HG02973 (cell line): Measurements from ENCODE around the gene TCP1.
"Not testable (repeated sequence)": the region's sequence is repeated elsewhere in the genome, so short reads cannot be mapped to it uniquely, and the experiment has no call there.

Experiments
- ATAC-seq: cut with Tn5 transposase; IDR thresholded peaks from one replicate; pipeline ENCODE4 v1.9.1; 2021; ENCODE audit warnings: moderate library complexity; ENCODE audit not compliant: unreplicated experiment

Gene TCP1

DNA sequence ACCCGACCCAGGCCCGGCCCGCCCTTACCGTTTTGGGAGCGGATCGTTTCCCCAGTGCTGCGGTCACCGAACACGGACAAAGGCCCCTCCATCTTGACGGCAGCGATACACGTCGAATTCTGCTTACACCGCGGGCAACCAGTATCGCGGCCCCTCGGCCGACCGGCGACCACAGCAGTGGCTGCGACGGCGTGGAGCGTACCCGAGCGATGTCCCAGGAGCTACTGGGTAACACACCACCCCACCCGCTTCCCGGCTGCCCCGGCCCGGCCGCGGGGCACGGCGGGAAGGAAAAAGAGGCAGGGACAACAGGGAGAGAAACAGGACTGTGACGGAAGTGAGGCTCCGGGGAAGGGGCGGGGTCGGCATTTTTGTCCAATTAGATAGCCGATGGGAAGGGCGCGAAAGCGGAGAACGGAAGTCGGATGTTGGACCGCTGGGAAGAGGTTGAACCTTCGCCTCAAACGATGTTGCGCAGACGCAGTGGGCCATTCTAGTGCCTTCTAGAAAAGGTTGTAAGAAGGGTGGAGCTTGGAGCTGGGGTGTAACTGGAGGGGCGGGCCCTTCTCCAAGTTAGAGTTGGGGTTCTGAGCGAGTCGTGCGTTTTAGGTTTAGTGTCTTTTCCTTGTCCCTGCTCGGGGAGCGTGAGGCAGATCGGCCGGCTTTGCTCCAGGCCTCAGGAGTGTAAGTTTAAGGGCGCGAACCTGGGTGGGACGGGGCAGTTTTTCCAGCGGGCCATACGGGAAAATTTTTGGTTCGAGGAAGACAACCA lies at the start of gene TCP1:
Gene TCP1, minus strand, starts transcription at position 226 of the 772 bp plus-strand sequence. Its CDS starts 134 bp downstream, at position 92.
- ATAC-seq: peak; percentile 74

DNA sequence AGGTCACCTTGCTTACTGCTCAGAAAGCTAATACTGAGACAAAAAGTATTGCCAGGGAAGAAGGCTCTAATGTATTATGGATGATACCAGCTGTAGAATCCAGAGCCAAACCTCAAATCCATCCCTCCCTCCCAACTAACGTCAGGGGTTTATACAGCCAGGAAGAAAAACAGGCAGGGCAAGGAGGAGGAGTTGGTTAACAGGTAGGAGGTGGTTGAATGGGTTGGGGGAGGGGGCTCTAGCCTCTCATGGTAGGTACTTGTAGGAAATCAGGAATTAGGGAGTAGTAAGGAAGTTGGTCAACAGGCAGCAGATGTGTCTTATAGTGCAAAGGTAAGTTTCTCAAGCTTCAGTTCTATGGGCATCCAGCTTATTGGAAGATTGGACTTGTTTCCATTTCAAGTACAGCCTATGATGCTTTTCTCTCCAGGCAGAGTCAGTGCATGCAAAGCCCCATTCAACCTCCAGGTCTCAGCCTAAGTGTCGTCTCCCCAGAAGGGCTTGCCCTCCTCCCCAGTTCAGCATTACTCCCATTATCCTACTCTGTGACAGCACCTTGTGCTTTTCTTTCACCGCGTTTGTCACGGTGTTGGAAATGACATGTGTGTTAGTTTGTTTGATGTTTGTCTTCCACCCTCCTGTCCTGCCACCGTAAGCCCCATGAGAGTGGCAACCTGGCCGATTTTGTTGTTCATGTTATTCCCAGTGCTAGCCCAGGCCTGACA lies 48.8 kb upstream of the TCP1 start:
- ATAC-seq: no peak

DNA sequence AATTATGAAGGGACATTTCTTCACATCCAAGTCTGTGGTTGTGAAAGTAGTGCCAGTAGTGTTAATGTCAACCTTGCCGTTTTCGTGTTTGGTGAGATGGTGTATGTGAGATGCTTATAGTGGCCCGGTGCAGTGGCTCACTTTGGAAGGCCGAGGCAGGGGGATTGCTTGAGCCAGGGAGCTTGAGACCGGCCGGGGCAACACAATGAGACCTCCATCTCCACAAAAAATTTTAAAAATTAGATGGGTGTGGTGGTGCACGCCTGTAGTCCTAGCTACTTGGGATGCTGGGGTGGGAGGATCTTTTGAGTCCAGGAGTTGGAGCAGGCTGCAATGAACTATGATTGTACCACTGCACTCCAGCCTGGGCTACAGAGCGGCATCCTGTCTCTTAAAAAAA lies 48.1 kb upstream of the TCP1 start:
- ATAC-seq: no peak

DNA sequence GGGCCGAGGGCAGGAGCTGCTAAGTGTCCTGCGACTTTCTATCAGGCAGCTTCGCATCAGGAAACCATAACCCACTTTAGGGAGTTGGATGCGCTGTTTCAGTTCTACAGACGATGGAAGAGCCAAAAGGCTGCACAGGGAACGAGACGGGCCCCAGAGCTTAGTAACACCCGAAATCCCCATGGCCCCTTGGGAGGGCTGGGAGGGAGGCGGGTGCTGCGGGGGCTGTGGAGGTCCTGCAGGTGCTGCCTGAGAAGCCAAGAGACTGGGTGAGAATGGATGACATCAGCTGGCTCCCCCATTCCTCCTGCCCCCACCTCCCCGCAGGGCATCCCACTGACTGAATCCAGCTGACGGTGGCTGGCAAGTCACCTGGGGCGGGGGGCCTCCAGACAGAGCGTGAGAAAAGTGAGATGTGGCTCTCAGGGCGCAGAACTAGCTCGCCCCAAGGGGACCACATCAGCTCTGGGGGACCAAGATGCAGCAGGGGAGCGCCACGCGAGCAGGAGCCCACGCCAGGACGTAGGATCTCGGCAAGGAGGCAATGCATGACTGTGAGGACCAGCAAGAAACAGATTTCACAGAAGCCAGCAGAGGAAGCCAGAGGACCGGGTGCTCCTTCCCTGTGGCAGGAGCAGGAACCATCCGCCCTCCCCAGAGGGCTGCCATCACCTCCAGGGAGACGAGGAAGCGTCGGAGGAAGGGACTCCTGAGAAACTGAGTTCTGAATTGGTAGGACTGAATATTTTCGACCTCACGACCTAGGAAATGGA lies 47.5 kb upstream of the TCP1 start:
- ATAC-seq: no peak

DNA sequence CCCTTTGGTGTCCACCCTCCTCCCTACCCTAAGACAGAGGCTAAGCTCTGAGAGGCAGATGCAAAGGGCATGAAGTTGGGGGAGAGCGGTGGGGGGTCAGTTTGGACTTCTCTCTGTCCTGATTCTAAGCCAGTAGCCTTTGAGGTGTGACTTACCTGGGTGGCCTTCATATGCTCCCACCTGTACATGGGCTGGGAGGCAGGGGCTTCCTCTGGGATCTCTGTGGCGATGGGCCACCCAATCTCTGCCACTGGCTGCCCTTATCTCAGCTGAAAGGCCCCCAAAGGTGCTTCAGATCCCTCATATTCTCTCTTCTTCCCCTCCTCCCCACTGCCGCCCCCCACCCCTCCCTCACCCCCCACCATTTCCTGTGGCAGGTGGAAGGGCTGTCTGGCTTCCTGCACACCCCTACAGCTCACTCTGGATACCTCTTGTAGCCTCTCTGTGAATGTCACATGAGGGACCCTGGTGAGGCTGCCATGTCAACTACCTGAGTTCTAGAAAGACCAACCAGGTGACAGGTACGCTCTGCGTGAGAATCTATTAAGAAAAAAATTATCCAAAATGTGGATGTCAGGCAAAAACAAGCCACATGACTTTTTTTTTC lies 44.7 kb upstream of the TCP1 start:
- no peak for ATAC-seq

DNA sequence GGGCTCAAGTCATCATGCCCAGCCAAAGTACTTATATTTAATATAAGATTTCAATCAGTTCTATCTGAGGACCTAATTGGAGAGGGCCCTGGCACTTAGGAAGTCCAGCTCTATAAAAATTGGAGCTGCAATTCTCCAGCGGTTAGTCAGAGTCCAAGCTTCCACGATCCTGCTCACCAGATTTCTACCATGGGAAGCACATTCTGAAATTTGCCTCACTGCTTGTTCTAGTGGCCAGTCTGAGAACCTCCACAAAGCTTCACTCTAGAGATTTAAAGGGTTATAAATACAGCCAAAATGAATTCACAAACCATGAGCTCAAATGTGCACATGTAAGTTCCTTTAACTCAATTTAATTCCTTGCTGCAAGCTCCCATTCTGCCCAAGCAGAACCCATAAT lies 44.2 kb upstream of the TCP1 start:
- ATAC-seq: no peak

DNA sequence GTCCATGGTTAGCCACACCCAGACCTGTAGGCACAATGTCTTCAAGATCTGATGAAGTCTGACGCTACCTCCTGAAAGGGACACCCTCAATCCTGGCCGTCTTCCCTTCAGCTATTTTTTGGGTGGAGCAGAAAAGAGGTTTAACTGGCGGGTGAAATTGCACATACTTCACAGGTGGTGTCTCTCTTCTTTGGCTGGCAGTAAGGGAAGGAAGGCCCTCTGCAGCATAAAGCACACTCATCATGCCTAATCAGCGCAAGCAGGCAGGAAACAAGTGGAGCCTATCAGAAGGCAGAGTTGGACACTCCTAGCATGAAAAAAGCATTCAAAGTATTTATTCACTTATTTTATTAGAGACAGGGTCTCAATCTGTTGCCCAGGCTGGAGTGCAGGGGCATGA lies 43.5 kb upstream of the TCP1 start:
- ATAC-seq: no peak

DNA sequence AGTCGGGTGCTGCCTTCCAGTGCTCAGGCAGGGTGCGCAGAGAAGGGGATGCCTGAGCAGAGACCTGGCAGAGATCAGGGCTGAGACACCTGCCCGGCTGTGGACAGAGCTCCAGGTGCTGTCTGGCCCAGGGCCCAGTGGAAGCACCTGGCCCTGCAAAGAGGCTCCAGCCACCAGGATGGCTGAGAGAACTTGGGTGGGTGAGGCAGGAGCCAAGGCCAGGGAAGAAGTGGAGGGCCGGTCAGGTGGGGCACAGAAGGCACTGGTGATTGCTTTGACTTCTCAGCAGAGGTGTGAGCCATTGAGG lies 41.9 kb upstream of the TCP1 start:
- no peak for ATAC-seq

DNA sequence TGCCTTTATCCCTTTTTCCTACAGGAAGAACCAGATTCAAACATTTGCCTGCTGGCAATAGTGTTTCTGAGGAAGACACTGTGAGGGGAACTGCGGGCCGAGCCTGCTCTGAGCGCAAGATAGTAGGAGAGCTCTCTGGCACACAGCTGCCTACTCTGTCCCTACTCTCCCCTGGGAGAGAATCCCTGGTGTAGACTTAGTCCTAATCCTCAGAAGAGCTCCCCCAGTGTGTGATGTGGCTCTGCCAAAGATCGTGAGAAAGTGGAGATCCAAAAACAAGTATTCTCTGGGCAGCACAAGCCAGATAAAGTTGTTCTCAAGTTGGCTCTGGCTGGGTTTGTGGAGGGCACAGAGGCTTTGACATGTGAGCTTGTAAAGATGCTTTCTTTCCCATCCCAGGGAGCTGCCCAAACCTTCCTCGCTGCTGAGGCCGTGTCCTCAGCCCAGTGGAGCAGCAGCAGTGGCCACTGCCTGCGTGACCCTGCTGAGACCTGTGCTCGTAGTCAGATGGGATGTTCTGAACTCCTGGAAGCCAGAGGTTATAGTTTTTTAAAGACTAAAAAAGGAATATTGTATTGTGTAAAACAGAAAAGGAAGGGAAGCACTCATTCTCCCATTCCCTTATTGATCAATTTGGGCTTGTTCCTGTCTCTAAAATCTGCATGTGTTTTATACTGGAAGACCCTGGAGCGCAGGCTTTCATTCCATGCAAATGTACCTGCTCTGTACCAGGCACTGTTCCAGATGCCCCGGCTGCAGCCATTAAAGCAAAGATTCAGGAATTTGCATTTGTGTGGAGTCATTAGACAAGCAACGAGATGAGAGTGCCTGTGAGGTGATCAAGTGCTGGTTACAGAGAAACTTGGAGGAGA lies 41.3 kb upstream of the TCP1 start:
- ATAC-seq: no peak

DNA sequence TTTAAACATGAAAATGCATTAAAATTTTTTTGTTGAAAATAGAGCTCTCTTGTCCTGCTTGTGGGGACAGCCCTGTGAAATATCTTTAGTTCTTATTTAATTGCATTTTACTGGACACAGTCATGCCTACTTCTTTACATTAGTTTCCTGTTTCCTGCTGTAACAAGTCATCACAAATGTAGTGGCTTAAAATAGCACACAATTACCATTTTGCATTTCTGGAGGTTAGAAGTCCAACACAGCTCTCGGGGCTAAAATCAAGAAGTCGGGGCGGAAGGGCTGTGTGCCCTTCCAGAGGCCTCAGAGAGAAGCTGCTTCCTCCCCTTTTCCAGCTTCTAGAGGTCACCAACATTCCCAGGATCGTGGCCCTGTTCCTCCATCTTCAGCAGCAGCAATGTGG lies 40.1 kb upstream of the TCP1 start:
- no peak for ATAC-seq

DNA sequence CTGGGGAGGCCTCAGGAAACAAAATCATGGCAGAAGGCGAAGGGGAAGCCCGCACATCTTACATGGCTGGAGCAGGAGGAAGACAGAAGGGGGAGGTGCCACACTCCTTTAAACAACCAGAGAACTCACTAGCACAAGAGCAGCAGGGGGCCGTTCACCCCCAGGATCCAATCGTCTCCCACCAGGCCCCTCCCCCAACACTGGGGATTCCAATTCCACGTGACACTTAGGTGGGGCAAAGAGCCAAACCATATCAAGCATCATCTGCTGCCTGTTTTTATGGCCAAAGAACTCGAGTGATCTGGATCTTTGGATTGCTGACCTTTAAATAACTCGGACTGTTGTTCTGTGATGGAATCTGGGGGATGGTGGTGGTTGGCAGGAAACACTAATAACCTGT lies 38.7 kb upstream of the TCP1 start:
- ATAC-seq: no peak

DNA sequence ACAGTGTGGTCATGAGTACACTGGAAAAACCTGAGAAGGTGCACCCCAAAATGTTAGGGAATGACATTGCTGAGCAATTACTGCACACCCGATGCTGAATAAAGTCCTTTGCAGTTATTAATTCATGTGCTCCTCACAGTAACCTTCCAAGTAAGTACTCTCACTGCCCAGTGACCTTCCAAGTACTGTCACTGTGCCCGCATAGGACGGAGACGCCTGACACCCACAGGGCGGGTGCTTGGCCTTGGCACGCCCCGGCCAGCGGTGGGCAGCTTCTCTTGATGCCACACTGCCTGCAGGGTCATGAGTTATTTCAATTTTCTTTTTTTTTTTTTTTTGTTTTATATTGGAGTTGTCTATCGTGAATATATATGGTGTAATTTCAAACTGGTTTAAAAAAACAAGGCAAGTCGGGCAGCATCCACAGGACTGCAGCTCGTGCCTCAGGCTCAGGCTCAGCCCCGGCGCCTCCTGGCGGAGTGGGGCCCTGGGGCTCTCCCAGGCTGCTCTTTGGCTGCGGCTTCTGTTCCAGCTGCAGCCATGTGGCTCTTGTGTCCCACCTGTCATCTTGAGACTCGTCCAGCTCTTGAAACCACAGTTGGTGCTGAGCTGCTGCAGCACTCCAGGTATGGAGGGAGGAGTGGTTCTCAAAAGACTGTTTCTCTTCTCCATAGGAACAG lies 37.7 kb upstream of the TCP1 start:
- ATAC-seq: no peak

DNA sequence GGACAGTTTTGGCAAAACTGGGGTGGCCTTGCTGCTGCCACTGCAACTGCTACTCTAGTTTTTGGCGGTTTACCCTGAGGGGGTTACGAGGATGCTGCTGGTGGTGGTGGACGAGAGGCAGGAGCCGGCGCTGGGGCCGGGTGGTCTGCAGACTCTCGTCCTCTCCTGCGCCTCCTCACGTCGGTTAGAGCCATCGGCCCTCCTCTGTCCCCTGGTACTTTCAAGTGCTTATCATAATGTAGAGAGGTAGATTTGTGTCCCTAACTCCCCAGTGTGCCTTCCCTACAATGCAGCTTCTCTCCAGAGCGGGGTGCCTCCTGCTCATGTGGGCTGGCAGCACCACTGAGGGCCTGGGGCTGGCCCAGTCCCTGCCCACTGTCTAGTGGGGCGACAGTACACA lies 36.6 kb upstream of the TCP1 start:
- ATAC-seq: no peak

DNA sequence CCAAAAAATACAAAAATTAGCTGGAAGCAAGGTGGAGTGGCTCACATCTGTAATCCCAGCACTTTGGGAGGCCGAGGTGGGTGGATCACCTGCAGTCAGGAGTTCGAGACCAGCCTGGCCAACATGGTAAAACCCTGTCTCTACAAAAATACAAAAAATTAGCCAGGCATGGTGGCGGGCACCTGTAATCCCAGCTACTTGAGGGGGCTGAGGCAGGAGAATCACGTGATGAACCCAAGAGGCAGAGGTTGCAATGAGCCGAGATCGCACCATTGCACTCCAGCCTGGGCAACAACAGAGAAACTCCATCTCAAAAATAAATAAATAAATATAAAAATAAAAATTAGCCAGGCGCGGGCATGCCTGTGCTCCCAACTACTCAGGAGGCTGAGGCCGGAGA lies 35.3 kb upstream of the TCP1 start:
- not testable (repeated sequence) for ATAC-seq

DNA sequence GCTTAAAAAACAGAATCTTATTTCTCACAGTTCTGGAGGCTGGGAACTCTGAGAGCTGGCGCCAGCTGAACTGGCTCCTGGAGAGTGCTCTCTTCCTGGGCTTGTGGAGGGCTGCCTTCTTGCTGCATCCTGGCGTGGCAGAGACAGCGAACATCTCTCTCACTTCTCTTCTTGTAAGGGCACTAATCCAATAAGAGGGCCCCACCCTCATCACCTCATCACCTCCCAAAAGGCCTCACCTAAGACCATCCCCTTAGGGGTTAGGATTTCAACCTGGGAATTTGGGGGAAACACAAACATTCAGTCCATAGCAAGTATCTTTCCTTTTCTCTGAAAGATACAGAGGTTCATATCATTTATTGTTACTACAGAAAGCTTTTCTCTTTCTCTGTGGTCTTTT lies 34.6 kb upstream of the TCP1 start:
- ATAC-seq: no peak

DNA sequence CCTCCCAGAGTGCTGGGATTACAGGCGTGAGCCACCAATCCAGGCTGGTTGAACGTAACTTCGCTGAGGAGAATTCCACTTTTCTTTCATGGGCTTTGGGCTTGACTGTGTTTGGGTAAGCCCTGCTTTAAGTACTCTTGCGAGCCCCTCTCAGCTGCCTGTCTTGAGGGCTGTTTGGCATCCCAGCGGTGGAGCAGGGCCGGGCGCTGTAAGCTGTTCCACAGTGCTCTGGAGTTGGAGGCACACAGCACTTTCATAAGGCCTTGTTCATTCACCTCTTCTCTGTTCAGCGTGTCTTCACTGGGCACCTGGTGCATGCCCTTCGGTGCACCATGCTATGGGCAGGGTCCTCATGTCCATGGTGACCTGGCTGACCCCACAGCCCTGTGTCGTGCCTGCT lies 32.3 kb upstream of the TCP1 start:
- ATAC-seq: no peak

DNA sequence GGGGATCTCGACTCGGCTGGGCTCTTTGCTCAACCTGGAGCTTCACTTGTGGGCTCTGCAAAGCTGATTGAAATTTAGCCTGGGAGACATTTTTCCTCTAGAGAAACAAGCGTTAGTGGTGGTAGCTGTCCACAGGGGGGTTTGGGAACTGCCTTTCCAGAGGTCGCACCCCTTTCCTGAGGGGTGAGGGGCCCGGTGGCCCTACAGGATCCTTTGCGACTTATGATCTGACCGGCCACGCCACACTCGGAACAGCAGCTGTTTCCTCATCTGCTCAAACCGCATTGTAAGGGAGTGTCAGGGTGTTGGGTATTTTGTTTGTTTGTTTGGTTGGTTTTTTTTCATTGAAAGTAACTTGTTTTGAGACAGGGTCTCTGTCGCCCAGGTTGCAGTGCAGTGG lies 31.7 kb upstream of the TCP1 start:
- no peak for ATAC-seq

DNA sequence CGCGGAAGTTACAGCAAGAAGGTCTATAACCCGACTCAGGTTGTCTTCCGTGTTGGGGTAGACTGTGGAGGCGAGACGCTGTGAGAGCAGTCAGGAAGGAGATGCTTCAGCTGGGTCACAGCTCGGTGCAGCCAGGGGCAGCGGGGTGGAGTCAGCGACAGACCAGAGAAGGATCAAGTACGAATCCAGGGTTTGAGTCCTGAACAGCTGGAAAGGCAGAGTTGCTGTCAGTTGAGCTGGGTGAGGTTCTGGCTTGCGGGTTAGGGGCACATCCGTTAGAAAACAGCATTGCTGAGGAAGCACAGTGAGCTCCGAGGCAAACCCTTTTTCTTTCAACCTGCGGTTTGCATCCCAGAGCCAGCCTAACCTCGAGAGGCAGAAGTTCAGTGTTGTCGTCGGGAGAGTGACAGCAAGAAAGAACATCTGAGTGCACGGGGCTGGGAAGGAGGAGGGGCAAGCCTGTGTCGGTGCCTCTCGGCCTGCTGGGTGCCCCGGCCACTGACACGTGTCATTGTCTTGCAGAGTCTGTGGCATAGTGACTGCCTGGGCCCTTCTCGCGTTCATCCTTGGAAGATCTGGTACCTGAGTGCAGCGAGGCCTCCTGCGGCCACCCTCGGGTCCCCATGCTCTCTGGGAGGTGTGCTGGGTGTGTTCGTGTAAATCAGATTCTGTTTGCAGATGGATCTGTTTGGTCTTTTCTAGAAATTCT lies 30.7 kb upstream of the TCP1 start:
- peak; percentile 67 for ATAC-seq

DNA sequence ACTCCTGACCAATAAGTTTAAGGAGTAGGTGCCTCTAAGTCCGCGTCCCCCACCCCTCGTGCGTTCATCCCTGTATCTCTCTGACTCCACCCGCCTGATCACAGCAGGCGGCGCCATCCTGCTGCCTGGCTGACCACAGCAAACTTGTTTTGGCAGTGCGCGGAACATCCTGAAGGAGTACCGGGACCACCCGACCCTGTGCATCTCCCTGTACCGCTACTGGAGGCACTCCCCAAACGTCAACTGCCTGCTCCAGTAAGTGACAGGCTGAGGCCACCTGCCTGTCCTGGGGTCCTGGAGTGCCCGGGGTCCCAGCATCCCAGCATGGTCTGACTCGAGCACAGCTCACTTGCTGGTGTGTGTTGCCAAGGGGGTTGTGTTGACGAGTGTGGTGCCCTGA lies 29.7 kb upstream of the TCP1 start:
- ATAC-seq: no peak
